Thyroid gland (tissue), 4 donors: ENCODE measurements around the gene BTG1.

Experiments
- POLR2A ChIP-seq, 2 donors: fragments of 450-650 bp; IDR thresholded peaks; one replicate each; pipeline ENCODE4 v1.6.1; 2017; ENCODE audit warnings: antibody characterized with exemption in 2 of 2, mild to moderate bottlenecking in 2 of 2, moderate library complexity in 1 of 2
- TF ChIP-seq, protein P1 (sequence below), 6 experiments: fragments of 200-600 bp in 3 of 6; fragments of 450-650 bp in 3 of 6; sonication (generic) in 3 of 6; IDR thresholded peaks; one replicate each; pipeline ENCODE4 v1.5.1; 2016 to 2019; ENCODE audit warnings: antibody characterized with exemption in 6 of 6, mild to moderate bottlenecking in 2 of 6, inconsistent platforms in 1 of 6, moderate library complexity in 1 of 6

DNA sequence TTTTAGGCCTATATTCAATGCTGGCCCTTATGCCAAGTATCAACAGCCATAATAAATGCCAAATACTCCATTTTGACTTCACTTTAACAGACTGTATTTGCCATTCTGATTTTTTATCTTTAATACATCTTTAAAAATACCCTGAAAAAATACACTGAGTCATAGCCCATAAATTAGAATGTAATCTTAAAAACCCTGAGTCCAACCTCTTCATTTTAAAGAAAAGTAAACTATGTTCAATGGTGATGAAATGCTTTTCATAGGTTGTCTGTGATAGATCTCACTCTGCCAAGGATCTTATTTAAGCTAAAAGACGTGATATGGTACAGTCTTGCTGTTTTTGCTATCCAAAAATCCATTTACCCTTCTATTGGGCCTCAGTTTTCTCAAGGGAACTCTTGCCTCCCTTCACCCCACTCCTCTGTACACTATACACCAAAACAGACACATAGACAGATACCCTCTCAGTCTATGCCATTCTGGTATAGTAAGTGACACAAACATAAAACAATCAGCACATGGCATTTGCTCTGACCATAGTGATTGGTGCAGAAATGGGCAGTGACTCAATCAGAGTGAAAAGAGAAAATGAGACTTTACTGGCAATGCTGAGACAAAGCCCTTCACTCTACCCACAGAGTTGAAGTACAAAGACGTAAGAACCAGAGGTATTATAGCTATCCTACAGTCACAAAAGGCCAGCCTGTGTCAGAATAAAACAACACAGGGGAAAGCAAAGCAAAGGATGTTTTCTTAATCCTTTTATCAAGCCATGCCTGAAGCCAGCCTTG, 49.1 kb downstream of the BTG1 start:
- no peak for TF ChIP-seq POLR2A (IDR thresholded peaks at IDR 0.05)
- TF ChIP-seq, protein P1, sequence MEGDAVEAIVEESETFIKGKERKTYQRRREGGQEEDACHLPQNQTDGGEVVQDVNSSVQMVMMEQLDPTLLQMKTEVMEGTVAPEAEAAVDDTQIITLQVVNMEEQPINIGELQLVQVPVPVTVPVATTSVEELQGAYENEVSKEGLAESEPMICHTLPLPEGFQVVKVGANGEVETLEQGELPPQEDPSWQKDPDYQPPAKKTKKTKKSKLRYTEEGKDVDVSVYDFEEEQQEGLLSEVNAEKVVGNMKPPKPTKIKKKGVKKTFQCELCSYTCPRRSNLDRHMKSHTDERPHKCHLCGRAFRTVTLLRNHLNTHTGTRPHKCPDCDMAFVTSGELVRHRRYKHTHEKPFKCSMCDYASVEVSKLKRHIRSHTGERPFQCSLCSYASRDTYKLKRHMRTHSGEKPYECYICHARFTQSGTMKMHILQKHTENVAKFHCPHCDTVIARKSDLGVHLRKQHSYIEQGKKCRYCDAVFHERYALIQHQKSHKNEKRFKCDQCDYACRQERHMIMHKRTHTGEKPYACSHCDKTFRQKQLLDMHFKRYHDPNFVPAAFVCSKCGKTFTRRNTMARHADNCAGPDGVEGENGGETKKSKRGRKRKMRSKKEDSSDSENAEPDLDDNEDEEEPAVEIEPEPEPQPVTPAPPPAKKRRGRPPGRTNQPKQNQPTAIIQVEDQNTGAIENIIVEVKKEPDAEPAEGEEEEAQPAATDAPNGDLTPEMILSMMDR (IDR thresholded peaks at IDR 0.05) = no peak
